Iris pigment epithelial cell (primary cell): Measurements from ENCODE around the gene GRIK5.
A peak's percentile ranks its signal among the peaks of the same experiment; 100 is the strongest.

Experiments
- DNase-seq: peaks from one replicate; pipeline ENCODE4 v3.0.0-alpha.2; 2011; ENCODE audit warnings: low read depth

GRIK5 gene

GRCh38 chr19:42095814-42096230 is 25.8 kb upstream of the GRIK5 start:
- DNase-seq, result no peak

DNA sequence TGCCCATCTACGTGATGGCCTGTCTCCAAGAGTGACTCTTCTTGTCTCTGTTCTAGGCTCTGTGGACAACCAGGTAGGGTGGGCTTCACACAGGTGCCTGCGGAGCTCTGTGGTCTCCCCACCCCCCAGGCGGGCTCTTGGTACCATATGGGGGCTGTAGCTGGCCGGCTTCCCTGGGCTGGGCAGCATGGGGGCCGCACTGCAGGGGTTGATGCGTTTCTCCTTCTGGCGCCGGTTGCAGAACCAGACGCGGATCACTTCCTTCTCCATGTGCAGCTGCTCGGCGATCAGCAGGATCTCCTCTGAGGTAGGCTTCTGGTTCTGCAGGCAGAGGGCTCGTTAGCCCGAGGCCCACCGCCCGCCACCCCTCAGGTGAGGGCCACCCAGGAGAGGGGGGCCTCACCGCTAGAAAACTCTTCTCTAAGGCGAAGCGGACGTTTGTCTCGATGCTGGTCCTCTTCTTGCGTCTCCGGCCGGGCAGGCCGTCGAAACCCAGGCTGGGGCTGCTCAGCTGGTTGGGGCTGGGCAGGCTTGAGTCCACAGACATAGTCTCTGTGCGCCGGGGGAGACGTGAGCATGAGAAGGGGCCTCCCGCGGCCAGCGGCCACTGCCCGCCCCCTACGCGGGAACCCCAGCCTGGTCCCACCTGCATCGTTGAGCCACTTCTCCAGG is 25.3 kb upstream of the GRIK5 start:
- no peak for DNase-seq

DNA sequence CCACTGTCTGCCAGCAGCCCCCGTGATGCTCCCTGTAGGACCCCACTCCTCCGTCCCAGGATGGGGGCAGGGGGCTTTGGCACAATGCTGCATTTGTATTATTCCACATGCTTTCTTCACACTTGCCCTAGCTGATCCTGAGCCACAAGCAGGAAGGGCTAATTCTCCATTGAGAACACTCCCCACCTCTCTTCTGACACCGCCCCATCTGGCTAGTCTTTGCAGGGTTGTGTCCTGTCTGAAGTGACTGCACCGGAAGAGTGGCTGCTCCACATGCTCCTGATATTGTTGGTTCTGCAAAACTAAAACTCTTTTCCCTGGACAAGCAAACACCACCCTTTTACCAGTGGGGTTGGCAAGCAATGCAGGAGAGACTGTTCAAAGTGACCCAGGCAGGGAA is 23.9 kb upstream of the GRIK5 start:
- no peak for DNase-seq

GRCh38 chr19:42093505-42093904 is 23.5 kb upstream of the GRIK5 start:
- DNase-seq, result no peak

DNA sequence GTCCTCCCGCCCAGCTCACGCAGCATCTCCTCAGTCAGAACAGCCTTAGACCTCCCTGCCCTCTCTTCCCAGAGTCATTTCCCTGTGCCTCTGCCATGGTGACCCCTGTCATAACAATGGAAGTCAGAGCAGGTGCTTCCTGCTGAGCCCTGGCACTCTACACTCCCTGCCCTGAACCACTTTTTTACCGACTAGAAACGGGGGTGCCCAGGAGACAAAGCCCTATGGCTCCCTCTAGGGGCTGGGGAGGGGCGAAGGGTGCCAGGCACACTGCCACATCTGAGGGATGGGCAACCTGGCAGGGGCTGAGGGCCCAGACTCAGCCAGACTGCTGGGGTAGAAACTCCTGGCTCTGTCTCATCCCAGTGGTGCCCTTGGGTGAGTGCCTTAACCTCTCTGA is 22.3 kb upstream of the GRIK5 start:
- no peak for DNase-seq

- DNase-seq, result peak; percentile 36
These were observed 21.7 kb upstream of the GRIK5 start for GRCh38 chr19:42091742-42092141.

DNA sequence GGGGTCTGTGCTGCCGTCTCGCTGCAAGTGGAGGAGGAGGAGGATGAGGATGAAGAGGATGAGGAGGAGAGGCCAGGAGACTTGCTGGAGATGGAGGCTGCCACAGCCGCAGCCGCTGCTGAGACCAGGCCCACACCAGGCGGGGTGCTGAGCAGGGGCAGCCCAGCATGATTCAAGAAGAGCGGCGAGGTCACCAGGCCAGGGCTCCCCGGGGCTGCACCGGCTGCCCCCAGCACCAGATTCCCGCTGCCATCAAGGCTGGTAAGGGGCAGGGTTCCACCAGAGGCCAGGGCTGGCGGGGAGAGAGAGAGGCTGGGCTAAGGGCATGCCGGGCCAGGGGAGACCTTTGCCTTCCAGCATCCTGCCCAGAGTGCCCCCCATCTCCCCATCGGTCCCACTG is 21.3 kb upstream of the GRIK5 start:
- no peak for DNase-seq

GRCh38 chr19:42090672-42091071 is 20.7 kb upstream of the GRIK5 start:
- no peak for DNase-seq

DNA sequence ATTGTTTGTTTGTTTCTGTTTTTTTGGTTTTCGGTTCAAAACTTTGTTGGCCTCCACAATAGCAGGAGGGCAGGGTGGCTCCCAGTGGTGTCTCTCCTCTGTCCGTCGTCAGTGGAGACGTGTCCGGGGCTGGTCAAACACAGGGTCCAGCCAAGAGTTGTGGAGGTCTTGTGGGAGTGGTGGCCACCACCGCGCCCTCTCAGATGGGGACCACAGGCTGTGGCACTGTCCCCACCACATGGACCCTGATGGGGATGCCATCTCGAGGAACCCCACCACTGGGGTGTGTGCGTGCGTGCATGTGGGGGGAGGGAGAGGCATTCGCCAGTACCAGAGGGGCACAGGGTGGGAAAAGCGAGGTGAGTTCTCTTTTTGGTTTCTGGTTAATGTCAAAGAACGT is 19.8 kb upstream of the GRIK5 start:
- no peak for DNase-seq

- DNase-seq, result no peak
These were observed 19.3 kb upstream of the GRIK5 start for GRCh38 chr19:42089191-42089750.

DNA sequence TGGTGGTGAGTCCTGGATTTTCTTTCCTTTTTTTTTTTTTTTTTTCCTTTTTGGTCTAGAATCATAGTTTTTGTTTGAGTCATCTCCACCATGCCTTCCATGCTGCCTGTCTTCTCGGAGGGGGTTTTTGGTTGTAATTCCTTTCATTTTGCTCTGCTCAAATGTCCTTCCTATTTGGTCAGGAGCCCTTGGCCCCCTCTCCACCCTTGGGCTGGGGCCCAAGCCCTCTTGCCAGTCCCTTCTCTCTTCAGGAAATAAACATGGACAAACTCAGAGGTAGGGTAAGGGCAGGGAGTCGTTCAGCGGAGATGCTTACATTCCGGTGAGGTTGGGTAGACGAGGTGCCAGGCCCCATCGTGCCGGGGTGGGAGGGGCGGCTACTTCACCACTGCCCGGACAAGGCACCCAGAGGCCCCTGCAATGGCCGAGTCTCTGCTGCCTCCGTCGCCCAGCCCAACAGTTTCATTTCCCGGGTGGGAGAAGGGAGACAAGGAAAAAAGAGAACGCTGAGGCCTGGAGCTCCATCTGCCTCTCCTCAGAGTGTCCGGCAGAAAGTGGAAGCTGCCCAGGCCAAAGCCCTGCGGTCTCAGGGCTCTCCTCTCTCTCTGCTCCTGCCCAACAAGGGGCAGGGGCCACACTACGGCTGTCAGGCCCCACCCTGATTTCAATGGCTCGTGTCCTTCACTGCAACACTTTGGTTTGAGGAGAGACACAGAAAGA is 18.6 kb upstream of the GRIK5 start:
- DNase-seq, result peak; percentile 83

DNA sequence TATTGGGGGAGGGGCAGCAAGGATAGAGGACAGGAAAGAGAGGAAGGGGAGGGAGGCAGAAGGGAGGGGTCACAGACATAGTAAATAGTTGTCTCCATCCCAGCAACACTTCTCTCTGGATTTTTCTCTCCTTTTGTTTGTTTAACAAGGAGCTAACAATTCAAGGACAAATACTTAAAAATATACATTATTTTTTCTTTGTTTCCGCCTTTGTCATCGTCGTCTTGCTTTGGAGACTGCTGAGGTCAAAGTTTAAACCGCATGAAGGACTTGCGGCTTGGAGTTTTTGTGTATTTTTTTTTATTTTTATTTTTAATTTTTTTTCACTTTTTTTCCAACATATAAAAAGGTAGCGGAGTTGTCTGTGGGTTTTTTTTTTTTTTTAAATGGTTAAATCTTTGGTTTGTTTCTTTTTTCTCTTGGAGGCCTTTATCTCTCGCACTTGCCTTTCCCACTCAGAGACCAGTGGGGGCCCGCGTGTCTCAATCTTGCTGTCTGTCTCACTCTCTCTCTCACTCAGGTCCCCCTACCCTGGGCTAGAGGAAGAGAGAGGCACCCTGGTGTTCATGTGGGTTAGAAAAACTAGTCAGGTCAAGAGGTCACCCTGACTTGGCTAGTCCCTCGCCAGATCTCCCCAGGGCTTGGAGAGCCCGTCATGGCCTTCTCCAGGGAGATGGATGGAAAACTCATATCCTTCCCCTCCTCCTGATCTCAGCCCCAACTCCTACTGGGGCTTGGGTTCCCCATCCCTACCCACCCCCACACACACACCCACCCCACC is 17.0 kb upstream of the GRIK5 start:
- DNase-seq, result peak; percentile 36

GRCh38 chr19:42086188-42086736 is 16.3 kb upstream of the GRIK5 start:
- DNase-seq, result no peak

DNA sequence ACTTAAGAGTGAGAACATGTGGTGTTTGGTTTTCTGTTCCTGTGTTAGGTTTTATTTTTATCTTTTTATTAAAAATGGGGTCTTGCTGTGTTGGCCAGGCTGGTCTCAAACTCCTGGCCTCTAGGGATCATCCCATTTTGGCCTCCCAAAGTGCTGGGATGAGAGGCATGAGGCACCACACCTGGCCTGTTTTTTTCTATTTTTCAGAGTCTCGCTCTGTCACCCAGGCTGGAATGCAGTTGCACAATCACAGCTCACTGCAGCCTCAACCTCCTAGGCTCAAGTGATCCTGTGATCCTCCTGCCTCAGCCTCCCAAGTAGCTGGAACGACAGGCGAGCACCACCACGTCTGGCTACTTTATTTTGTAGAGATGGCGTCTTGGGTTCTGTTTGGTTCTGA is 13.5 kb upstream of the GRIK5 start:
- DNase-seq, result no peak

DNA sequence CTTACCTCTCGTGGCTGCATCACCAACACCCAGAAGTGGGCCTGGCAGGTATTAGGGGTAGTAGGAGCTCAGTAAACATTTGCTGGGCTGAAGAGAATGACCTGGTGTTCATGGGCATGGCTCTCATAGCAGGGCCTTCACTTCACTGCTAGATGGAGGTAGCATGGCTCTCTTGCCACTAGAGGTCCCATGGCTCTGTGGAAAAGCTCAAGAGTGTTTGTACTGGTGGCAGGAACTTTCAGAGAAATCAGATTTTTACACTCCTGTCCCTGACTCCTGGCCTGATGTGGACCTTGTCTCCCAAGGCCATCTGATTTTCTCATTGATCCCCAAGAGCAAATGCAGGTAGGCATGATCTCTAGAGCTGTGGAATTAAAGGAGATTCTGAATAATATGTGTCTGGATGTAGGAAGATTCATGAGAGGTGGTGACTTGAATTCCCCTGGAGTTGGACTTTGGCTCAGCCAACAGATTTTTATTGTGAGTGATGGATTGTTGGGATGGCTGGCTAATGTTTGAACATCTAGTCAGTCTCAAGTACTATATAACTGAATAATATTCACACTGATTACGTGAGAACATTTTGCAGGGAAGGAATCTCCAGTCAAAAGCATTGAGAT is 11.7 kb upstream of the GRIK5 start:
- DNase-seq, result peak; percentile 70

DNA sequence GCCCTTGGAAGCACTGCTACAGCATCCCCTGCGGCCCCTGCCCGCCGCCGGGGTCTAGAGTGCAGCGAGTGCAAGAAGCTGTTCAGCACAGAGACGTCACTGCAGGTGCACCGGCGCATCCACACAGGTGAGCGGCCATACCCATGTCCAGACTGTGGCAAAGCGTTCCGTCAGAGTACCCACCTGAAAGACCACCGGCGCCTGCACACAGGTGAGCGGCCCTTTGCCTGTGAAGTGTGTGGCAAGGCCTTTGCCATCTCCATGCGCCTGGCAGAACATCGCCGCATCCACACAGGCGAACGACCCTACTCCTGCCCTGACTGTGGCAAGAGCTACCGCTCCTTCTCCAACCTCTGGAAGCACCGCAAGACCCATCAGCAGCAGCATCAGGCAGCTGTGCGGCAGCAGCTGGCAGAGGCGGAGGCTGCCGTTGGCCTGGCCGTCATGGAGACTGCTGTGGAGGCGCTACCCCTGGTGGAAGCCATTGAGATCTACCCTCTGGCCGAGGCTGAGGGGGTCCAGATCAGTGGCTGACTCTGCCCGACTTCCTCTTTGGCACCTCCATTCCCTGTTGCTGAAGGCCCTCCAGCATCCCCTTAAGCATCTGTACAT is 10.9 kb upstream of the GRIK5 start:
- DNase-seq, result no peak

- DNase-seq, result no peak
These were observed 10.1 kb upstream of the GRIK5 start for GRCh38 chr19:42079886-42080763.

DNA sequence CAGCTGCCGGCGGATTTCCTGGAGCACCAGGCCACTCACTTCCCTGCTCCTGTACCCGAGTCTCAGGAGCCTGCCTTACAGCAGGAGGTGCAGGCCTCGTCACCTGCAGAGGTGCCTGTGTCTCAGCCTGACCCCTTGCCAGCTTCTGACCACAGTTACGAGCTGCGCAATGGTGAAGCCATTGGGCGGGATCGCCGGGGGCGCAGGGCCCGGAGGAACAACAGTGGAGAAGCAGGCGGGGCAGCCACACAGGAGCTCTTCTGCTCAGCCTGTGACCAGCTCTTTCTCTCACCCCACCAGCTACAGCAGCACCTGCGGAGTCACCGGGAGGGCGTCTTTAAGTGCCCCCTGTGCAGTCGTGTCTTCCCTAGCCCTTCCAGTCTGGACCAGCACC is 9.3 kb upstream of the GRIK5 start:
- DNase-seq, result no peak

DNA sequence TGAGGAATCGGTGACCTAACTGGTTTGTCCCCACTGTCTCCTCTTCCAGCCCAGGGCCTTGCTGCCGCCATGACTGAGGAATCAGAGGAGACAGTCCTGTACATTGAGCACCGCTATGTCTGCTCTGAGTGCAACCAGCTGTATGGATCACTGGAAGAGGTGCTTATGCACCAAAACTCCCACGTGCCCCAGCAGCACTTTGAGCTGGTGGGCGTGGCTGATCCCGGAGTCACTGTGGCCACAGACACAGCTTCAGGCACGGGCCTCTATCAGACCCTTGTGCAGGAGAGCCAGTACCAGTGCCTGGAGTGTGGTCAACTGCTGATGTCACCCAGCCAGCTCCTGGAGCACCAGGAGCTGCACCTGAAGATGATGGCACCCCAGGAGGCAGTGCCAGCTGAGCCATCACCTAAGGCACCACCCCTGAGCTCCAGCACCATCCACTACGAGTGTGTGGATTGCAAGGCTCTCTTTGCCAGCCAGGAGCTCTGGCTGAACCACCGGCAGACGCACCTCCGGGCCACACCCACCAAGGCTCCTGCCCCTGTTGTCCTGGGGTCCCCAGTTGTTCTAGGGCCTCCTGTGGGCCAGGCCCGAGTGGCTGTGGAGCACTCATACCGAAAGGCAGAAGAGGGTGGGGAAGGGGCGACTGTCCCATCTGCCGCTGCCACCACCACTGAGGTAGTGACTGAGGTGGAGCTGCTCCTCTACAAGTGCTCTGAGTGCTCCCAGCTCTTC is 8.7 kb upstream of the GRIK5 start:
- no peak for DNase-seq

GRCh38 chr19:42078058-42078457 is 8.1 kb upstream of the GRIK5 start:
- no peak for DNase-seq
